Astrocyte (in vitro differentiated cells and primary cell): ENCODE data around the gene BUD13.

Source experiments
- CTCF ChIP-seq: IDR thresholded peaks from 2 replicates; pipeline ENCODE4 v1.5.1; 2011; ENCODE audit warnings: low read depth, mild to moderate bottlenecking, inconsistent platforms, low read length, moderate library complexity; ENCODE audit not compliant: insufficient read depth
- EZH2 ChIP-seq: IDR thresholded peaks from 2 replicates; pipeline ENCODE4 v1.6.1; 2012; ENCODE audit warnings: mild to moderate bottlenecking, low read length, inconsistent platforms; ENCODE audit not compliant: insufficient read depth

DNA sequence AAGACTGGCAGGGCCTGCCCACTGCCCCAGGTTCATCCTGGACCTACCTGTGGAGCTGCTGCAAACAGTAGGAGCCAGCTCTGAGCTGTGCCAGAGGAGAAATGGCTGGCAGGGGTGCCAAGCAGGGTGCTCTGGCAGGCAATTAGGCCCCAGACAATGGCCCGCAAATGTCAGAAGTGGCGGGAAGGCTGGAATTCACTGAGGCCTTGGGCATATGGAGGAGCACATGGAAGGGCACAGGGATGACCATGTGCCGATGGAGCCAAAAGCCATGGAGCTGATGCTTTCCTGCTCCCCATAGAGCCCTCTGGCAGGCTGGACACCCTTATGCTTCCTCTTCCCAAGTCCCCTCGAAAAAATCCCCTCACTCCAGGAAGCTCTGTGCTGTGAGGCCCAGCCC lies 62.0 kb downstream of the BUD13 start:
- no peak for TF ChIP-seq EZH2
- TF ChIP-seq CTCF, result no peak
